Upper lobe of right lung (tissue), 1 donor: ENCODE results near the gene PALM. TPM values are rescaled to one million over a fixed set of nuclear protein-coding genes. Genes with fewer than 3 reads are reported as not detected.
A peak's percentile ranks its signal among the peaks of the same experiment; 100 is the strongest.

Experiments
- ATAC-seq: fragments of 200-7000 bp; cut with Tn5 transposase; one replicate; pipeline ENCODE4 v1.9.1; 2020; ENCODE audit warnings: mild to moderate bottlenecking, moderate library complexity
- DNase-seq: peaks from one replicate; pipeline ENCODE4 v3.0.0-alpha.2; 2020
- H3K27ac ChIP-seq: fragments of 200-600 bp; one replicate; pipeline ENCODE4 v1.8.0; 2022
- H3K27me3 ChIP-seq: fragments of 200-600 bp; one replicate; pipeline ENCODE4 v1.8.0; 2022; ENCODE audit warnings: mild to moderate bottlenecking
- H3K36me3 ChIP-seq: fragments of 200-600 bp; one replicate; pipeline ENCODE4 v1.8.0; 2022
- H3K4me1 ChIP-seq: fragments of 200-600 bp; one replicate; pipeline ENCODE4 v1.8.0; 2022
- H3K4me3 ChIP-seq: fragments of 200-600 bp; one replicate; pipeline ENCODE4 v1.8.0; 2022; ENCODE audit warnings: mild to moderate bottlenecking
- H3K9me3 ChIP-seq: fragments of 200-600 bp; one replicate; pipeline ENCODE4 v1.8.0; 2022
- intact Hi-C: fragments of 100-400 bp; cut with DNase I; formaldehyde crosslinking; loops from one replicate; pipeline ENCODE4 v1.11.0; 2022
- total RNA-seq: library from RNA; stranded (reverse); fragmentation: NEBNext Ultra II Directional; extraction: Animal tissue kit (Norgen Biotek cat#: 25700); gene quantifications from one replicate; pipeline ENCODE4 v1.2.1, GENCODE V29; 2021
- TF ChIP-seq, protein P1 (sequence below): fragments of 200-600 bp; IDR thresholded peaks from one replicate; pipeline ENCODE4 v1.8.0; 2022; ENCODE audit warnings: antibody characterized with exemption
- donor health status: DM: no; HTN: yes; CAD: no; lungs with severe emphysema.

The PALM gene
- total RNA-seq, 1 donor from 2014 or later: 56.9 TPM

- H3K4me3 ChIP-seq: no peak overlapping the region
- DNase-seq (no peak), ATAC-seq (peak; percentile 65)
- TF ChIP-seq, protein P1, sequence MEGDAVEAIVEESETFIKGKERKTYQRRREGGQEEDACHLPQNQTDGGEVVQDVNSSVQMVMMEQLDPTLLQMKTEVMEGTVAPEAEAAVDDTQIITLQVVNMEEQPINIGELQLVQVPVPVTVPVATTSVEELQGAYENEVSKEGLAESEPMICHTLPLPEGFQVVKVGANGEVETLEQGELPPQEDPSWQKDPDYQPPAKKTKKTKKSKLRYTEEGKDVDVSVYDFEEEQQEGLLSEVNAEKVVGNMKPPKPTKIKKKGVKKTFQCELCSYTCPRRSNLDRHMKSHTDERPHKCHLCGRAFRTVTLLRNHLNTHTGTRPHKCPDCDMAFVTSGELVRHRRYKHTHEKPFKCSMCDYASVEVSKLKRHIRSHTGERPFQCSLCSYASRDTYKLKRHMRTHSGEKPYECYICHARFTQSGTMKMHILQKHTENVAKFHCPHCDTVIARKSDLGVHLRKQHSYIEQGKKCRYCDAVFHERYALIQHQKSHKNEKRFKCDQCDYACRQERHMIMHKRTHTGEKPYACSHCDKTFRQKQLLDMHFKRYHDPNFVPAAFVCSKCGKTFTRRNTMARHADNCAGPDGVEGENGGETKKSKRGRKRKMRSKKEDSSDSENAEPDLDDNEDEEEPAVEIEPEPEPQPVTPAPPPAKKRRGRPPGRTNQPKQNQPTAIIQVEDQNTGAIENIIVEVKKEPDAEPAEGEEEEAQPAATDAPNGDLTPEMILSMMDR: peak; percentile 62
- intact Hi-C loops: loop anchor here (5.0 kb wide), 1 partner anchor 151 kb away; no protein-coding TSS in a partner anchor
- H3K4me1 ChIP-seq: no peaks in the 10 kb centered on the region
- no peaks in the 10 kb centered on the region for H3K36me3 ChIP-seq
- no peaks in the 10 kb centered on the region for H3K27me3 ChIP-seq
- no peak overlapping the region for H3K27ac ChIP-seq
- H3K9me3 ChIP-seq: no peaks in the 10 kb centered on the region
These were observed 62.6 kb downstream of the PALM start for GRCh38 chr19:771332-771785.

DNA sequence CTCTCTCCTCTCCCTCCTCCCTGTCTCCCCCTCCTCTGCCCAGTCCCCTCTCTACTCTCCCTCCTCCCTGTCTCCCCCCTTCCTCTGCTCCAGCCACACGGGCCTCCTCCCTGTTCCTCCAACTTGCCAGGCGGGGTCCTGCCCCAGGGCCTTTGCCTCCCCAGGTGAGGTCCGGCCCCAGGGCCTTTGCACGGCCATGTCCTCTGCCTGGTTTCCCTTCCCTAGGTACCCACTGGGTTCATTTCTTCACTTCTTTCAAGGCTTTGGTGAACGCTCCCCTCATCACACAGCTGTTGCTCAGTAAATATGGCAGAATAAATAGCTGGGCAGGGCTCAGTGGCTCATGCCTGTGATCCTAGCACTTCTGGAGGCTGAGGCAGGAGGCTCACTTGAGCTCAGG lies 63.3 kb downstream of the PALM start:
- Histone ChIP-seq H3K4me1 (no peaks in the 10 kb centered on the region), H3K36me3 (no peaks in the 10 kb centered on the region), H3K9me3 (no peaks in the 10 kb centered on the region), H3K27me3 (no peaks in the 10 kb centered on the region), H3K27ac (no peak overlapping the region), H3K4me3 (no peak overlapping the region)
- TF ChIP-seq, protein P1: no peak
- DNase-seq: no peak
- no peak for ATAC-seq
- intact Hi-C loops: loop anchor here (5.0 kb wide), 1 partner anchor 150 kb away; no protein-coding TSS in a partner anchor

GRCh38 chr19:772730-773436 lies 64.1 kb downstream of the PALM start:
- peak; percentile 19 for ATAC-seq
- Histone ChIP-seq H3K36me3 (no peaks in the 10 kb centered on the region), H3K27ac (no peak overlapping the region), H3K4me1 (no peaks in the 10 kb centered on the region), H3K4me3 (no peak overlapping the region), H3K9me3 (no peaks in the 10 kb centered on the region), H3K27me3 (no peaks in the 10 kb centered on the region)
- intact Hi-C loops: loop anchor here (5.0 kb wide), 1 partner anchor 149 kb away; no protein-coding TSS in a partner anchor
- no peak for DNase-seq
- TF ChIP-seq, protein P1: no peak

- H3K9me3 ChIP-seq: no peaks in the 10 kb centered on the region
- intact Hi-C loops: no loop called here
- no peak overlapping the region for H3K4me3 ChIP-seq
- TF ChIP-seq, protein P1: no peak
- H3K36me3 ChIP-seq: no peaks in the 10 kb centered on the region
- ATAC-seq (no peak), DNase-seq (no peak)
- no peaks in the 10 kb centered on the region for H3K27me3 ChIP-seq
- no peak overlapping the region for H3K27ac ChIP-seq
- H3K4me1 ChIP-seq: peaks cover 7% of the 10 kb centered on the region
These were observed 67.8 kb downstream of the PALM start for GRCh38 chr19:776549-776948.

- H3K4me3 ChIP-seq: peak overlapping the region; percentile 3
- intact Hi-C loops: no loop called here
- peak; percentile 70 for ATAC-seq
These were observed 70.3 kb downstream of the PALM start for GRCh38 chr19:778910-779653.

More at GRCh38 chr19:778910-779653, 70.3 kb downstream of the PALM start:
- DNase-seq: no peak
- H3K4me1 ChIP-seq: peaks cover 24% of the 10 kb centered on the region
- no peaks in the 10 kb centered on the region for H3K27me3 ChIP-seq
- TF ChIP-seq, protein P1: no peak
- H3K36me3 ChIP-seq: no peaks in the 10 kb centered on the region
- H3K9me3 ChIP-seq: no peaks in the 10 kb centered on the region
- H3K27ac ChIP-seq: peak overlapping the region; percentile 68
